NCI-H2171 (cell line): ENCODE results near the gene VSTM2B.

Source experiments
- DNase-seq: peaks from one replicate; lab custom pipeline; 2025; lab: John Stamatoyannopoulos, UW

VSTM2B gene

GRCh38 chr19:29516358-29516725 lies 9.5 kb upstream of the VSTM2B start:
- DNase-seq: no peak

GRCh38 chr19:29516821-29517395 lies 8.9 kb upstream of the VSTM2B start:
- no peak for DNase-seq

- no peak for DNase-seq
These were observed 8.4 kb upstream of the VSTM2B start for GRCh38 chr19:29517412-29517811.

GRCh38 chr19:29517946-29518345 lies 7.8 kb upstream of the VSTM2B start:
- DNase-seq: no peak

- no peak for DNase-seq
These were observed 6.6 kb upstream of the VSTM2B start for GRCh38 chr19:29519146-29519545.

- DNase-seq: no peak
These were observed 5.9 kb upstream of the VSTM2B start for GRCh38 chr19:29519931-29520330.

- no peak for DNase-seq
These were observed 5.4 kb upstream of the VSTM2B start for GRCh38 chr19:29520390-29520789.

GRCh38 chr19:29521291-29522075 lies 4.3 kb upstream of the VSTM2B start:
- DNase-seq: no peak

- DNase-seq: no peak
These were observed 2.2 kb upstream of the VSTM2B start for GRCh38 chr19:29523568-29523967.

GRCh38 chr19:29524201-29524911 lies 1.4 kb upstream of the VSTM2B start:
- no peak for DNase-seq

- DNase-seq: peak; percentile 24
These were observed 622 bp upstream of the VSTM2B start for GRCh38 chr19:29524912-29525831.

- DNase-seq: no peak
These were observed 1.1 kb downstream of the VSTM2B start for GRCh38 chr19:29526730-29527499.

- no peak for DNase-seq
These were observed 1.9 kb downstream of the VSTM2B start for GRCh38 chr19:29527500-29528328.

GRCh38 chr19:29528350-29528945 lies 2.7 kb downstream of the VSTM2B start:
- DNase-seq: peak; percentile 89

GRCh38 chr19:29528946-29529645 lies 3.3 kb downstream of the VSTM2B start:
- DNase-seq: peak; percentile 63

GRCh38 chr19:29529646-29530539 lies 4.1 kb downstream of the VSTM2B start:
- no peak for DNase-seq

GRCh38 chr19:29530540-29531457 lies 5.0 kb downstream of the VSTM2B start:
- no peak for DNase-seq
